HG03457 (cell line): ENCODE measurements around the gene ARAP3.
"Not testable (repeated sequence)": the region's sequence is repeated elsewhere in the genome, so short reads cannot be mapped to it uniquely, and the experiment has no call there.

Experiments used
- ATAC-seq: cut with Tn5 transposase; IDR thresholded peaks from one replicate; pipeline ENCODE4 v1.9.1; 2021; ENCODE audit warnings: moderate number of reproducible peaks; ENCODE audit not compliant: unreplicated experiment

The ARAP3 gene, protein sequence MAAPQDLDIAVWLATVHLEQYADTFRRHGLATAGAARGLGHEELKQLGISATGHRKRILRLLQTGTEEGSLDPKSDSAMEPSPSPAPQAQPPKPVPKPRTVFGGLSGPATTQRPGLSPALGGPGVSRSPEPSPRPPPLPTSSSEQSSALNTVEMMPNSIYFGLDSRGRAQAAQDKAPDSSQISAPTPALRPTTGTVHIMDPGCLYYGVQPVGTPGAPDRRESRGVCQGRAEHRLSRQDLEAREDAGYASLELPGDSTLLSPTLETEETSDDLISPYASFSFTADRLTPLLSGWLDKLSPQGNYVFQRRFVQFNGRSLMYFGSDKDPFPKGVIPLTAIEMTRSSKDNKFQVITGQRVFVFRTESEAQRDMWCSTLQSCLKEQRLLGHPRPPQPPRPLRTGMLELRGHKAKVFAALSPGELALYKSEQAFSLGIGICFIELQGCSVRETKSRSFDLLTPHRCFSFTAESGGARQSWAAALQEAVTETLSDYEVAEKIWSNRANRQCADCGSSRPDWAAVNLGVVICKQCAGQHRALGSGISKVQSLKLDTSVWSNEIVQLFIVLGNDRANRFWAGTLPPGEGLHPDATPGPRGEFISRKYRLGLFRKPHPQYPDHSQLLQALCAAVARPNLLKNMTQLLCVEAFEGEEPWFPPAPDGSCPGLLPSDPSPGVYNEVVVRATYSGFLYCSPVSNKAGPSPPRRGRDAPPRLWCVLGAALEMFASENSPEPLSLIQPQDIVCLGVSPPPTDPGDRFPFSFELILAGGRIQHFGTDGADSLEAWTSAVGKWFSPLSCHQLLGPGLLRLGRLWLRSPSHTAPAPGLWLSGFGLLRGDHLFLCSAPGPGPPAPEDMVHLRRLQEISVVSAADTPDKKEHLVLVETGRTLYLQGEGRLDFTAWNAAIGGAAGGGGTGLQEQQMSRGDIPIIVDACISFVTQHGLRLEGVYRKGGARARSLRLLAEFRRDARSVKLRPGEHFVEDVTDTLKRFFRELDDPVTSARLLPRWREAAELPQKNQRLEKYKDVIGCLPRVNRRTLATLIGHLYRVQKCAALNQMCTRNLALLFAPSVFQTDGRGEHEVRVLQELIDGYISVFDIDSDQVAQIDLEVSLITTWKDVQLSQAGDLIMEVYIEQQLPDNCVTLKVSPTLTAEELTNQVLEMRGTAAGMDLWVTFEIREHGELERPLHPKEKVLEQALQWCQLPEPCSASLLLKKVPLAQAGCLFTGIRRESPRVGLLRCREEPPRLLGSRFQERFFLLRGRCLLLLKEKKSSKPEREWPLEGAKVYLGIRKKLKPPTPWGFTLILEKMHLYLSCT (N-terminal part only)

DNA sequence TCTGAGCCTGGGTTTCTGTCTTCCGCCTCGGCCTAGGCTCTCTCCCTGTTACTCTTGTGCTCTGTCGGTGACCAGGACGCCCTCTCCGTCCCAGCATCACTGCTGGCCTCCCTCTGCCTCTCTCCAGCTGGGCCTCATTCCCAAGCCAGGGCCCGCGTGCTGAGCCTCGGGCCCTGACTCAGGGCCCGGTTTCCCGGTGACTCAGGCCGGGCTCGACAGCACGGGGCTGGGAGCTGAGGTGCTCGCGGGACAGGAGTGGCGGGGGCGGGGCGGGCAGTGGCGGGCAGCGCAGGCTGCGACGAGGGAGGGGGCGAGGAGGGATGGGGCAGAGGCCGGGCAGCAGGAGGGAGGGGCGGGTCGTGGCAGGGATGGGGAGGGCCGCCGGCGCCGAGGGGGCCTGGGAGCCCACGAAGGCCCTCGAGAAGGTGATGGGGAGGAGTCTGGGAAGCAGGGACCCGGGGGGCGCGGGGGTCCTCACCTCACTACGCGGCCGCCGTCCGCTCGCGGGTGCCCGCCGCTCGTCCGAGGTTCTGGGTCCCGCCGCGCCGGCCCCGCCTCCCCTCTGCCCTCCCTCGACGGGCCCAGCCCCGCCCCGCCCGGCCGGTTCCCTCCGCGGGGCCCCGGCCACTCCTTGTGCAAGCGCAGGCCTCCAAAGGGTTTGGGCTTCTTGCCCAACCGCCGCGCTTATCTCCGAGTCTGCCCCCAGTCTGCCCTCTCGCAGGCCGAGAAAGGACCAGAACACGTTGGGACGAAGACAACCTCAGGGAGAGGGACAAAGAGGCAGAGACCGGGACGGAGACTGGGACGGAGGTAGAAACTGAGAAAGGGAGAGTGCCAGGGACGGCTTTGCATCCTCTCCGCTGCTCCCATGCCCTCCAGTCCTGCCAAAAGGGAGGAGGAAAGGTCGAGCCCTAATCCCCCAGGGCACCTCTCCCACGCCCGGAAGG, at the start of gene ARAP3:
ARAP3 (minus strand) TSS at position 536 of the 947 bp plus-strand sequence. CDS start 1,744 bp downstream, outside the sequence.
- no peak for ATAC-seq

DNA sequence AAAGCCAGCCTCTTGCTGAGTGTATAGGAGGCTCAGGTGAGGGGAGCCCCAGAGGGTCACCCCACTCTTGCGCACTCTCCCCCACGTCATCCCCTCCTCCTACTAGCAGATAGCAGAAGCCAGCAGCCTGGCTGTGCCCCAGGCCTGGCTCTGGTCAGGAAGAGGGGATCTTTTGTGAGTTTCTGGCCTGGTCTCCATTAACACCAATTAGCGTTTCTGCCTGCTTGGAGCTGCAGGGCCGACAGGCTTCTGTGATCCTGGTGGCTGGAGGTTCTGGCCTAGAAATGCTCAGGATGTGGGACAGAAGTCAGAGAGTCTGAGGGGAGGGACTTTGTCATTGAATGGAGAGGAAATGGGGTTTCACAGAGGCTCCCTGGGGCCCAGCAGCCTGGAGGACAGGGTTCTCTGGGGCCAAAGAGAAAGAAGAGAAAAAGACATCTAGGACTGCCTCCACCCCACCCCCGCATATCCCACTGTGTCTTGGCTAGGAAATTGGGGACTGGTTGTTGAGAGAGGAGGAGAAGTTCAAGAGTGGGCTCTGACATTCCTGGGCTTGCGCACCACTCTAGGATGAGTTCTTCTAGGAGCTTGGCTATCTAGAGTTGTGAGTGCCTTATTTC, 47.5 kb upstream of the ARAP3 start:
- ATAC-seq = no peak

GRCh38 chr5:141725891-141726290, 43.9 kb upstream of the ARAP3 start:
- ATAC-seq = no peak

DNA sequence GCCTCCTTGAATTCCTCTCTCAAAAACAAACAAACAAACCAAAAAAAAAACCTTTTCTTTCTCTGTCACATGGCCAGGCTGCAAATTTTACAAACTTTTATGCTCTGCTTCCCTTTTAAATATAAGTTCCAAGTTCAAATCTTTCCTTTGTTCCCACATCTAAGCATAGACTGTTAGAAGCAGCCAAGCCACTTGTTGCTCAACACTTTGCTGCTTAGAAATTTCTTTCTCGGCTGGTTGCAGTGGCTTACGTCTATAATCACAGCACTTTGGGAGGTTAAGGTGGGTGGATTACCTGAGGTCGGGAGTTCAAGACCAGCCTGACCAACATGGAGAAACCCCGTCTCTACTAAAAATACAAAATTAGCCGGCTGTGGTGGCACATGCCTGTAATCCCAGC, 43.1 kb upstream of the ARAP3 start:
- ATAC-seq = not testable (repeated sequence)

DNA sequence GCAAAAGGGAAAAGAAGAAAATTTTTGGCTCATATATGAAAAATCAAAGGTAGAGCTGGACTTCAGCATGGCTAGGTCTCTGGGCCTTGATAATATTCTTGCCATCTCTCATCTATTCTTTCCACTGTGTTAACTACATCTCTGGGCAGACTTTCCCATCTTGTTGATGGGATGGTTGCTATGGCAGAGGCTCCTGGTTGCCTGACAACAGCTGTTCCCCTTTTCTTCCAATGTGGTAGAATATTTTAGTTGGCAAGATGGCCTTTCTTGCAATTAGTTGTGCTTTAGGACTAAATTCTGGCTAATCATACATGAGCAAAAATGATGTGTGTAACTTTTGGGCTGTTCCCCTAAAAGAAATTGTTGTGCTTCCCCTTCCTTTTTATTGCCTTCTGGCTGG, 40.2 kb upstream of the ARAP3 start:
- ATAC-seq = no peak

GRCh38 chr5:141717043-141717442, 35.0 kb upstream of the ARAP3 start:
- no peak for ATAC-seq

- no peak for ATAC-seq
Observed at GRCh38 chr5:141716468-141716867, 34.4 kb upstream of the ARAP3 start.

DNA sequence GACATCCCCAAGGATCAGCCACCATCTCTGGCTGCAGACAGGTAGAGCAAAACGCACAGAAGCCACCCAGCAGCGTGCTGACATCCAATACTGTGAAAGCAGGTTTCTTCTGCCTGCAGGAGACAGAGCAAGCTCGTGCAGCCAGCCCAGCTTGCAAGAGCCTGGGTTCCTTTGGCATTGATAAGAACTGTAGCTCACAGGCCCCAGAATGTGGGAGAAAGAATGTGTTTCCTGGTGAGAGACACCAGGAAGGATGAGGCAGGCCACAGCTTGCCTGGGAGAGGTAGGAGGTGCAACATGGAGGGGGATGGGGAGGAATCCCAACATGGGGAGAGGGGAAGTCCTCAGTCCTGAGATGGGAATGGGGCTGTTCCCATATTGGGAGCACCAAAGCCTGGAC, 34.0 kb upstream of the ARAP3 start:
- no peak for ATAC-seq

- ATAC-seq = no peak
Observed at GRCh38 chr5:141715346-141715905, 33.4 kb upstream of the ARAP3 start.

DNA sequence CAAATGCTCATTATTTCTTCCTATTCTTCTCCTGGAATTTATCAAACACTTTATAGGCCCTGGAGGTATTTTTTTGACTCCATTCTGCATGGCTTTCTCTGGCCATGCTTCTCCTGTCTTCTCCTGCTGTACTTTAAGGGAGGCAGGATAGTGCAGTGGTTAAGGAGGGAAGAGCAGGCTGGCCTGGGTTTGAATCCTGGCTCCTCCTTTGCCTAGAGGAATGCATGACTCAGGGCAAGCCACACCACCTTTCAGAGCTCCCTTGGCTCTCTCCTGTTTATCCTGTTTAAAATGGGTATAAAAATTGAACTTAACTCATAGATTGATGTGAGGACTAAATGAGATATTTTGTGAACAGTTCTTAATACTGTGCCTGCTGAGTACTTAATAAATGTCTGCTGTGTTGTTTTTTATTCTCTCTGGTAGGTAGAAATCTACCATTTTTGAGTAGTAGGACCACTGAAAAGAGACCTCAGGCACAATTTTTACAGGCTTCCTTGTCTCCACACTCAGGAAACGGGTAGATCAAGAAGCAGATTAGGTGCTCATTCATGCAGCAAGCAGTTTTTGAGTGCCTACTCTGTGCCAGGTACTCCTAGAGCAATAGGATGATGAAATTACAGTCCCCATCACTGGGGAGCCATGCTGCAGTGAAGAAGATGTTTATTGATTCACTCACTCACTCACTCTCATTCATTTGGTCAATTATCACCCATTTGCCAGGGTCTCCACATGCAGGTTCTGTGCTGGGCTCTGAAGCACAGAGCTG, 32.7 kb upstream of the ARAP3 start:
- no peak for ATAC-seq

GRCh38 chr5:141713616-141714309, 31.7 kb upstream of the ARAP3 start:
- ATAC-seq = no peak

DNA sequence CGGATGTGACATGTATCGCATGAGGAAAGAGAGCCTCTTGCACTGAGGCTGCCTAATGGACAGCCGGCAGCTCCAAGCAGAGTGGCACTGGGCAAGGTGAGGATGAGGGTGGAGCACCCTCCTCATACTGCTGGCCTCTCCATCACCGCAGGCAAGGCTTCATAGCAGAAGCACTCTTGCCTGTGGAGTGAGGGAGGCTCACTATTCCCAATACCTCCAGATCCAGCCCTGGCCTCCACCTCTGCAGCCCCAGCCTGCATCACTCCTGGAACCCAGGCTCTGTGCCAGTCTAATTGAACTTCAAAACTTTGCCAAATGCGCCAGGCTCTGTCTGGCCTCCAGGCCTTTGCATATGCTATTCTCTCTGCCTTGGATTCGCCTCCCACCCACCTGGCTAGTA, 29.7 kb upstream of the ARAP3 start:
- no peak for ATAC-seq

DNA sequence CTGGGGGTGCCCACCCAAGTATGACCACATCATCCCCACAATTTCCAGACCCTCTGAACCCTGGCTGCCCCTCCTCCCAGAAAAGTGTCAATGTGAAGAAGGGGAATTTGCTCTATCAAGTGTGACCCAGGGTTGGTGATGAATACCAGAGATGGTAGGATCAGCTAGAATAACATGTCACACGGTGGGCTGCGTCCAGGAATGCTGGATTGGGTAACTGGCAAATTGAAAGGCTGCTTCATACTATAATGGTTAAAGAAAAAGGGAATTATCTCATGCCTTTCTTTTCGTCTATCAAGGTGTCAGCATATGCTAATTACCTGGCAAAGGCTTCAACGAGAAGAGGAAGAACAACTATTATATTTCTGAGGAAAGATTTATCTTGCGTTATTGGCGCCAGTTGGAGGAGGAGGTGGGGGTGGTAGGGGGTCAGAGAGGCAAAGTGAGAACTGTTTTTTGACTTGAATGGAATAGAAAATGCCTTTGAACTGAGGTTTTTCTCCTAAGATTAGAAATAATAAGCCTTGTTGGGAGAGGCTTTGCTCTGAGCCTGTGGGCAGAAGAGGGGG, 27.8 kb upstream of the ARAP3 start:
- ATAC-seq = no peak

DNA sequence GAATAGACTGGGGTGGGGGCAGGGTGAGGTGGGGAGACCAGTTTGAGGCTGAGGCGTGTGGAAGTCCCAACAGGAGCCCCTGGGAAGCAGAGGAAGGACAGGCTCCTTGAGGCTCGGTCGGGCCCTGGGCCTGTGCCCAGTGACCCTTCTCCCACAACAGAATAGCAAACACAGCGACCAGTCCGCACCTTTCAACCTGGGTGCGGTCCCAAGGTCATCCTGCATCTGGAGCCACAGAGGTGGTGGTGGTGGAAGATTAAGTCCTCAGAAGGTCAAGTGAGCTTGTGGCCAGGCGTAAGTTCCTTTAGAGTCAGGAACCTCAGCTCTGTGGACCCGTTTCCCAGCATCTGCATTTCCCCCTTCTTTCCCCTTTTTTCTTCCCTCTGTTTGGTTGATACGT, 26.0 kb upstream of the ARAP3 start:
- ATAC-seq = no peak

DNA sequence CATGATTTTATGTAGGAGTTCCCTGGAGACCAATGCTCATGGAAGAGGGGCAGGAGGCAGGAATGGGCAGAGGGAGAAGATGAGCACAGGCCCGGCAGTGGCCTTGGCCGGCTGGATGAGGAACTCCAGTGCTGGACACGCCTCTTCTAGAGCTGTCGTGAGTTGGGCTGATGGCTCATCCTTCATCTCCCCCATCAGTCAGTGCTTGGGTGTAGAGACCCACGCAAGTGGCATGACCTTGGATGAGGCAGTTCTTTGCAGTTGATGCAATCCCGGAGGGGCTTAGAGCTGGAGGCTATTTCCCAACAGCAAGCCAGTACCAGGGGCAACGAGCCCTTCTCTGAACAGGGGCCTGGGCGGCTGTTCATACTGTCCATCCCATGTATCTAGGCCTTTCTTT, 25.5 kb upstream of the ARAP3 start:
- ATAC-seq = no peak

GRCh38 chr5:141706121-141706520, 24.1 kb upstream of the ARAP3 start:
- ATAC-seq = no peak

- ATAC-seq = no peak
Observed at GRCh38 chr5:141705469-141705868, 23.4 kb upstream of the ARAP3 start.
